HepG2 (cell line): Measurements from ENCODE around the gene BEST2. TPM values are rescaled to one million over a fixed set of nuclear protein-coding genes. Genes with fewer than 3 reads are reported as not detected.

Experiments
- KDM5B ChIP-seq: sonication (generic); formaldehyde crosslinking; IDR thresholded peaks from 2 replicates; pipeline ENCODE4 v1.4.0; 2020; ENCODE audit warnings: missing genetic modification reagents, mild to moderate bottlenecking, borderline replicate concordance
- KLF16 ChIP-seq, 2 experiments: sonication (generic) in 1 of 2; formaldehyde crosslinking in 1 of 2; IDR thresholded peaks; 2 replicates each; pipeline versions ENCODE4 v1.6.1 to v1.8.0; 2016 to 2023; ENCODE audit warnings: missing genetic modification reagents in 2 of 2, missing compliant biosample characterization in 1 of 2
- NFE2L2 ChIP-seq: fragments of 150-350 bp; IDR thresholded peaks from 2 replicates; pipeline ENCODE4 v1.6.1; 2014; ENCODE audit warnings: low read length
- NFYC ChIP-seq: IDR thresholded peaks from 2 replicates; pipeline ENCODE4 v1.6.1; 2016; ENCODE audit warnings: missing genetic modification reagents, missing compliant biosample characterization
- POLR2G ChIP-seq: fragments of 200-400 bp; formaldehyde crosslinking; IDR thresholded peaks from 2 replicates; pipeline ENCODE4 v1.6.1; 2018; ENCODE audit warnings: mild to moderate bottlenecking, low read depth, low read length, moderate library complexity
- SMARCE1 ChIP-seq: fragments of 450-650 bp; IDR thresholded peaks from 2 replicates; pipeline ENCODE4 v1.6.1; 2017; ENCODE audit warnings: borderline replicate concordance
- SOX5 ChIP-seq: IDR thresholded peaks from 2 replicates; pipeline ENCODE4 v1.6.1; 2016; ENCODE audit warnings: borderline replicate concordance
- THYN1 ChIP-seq: sonication (generic); formaldehyde crosslinking; IDR thresholded peaks from 2 replicates; pipeline ENCODE4 v1.8.1; 2023; ENCODE audit warnings: low read depth, mild to moderate bottlenecking, moderate library complexity, missing genetic modification reagents, borderline replicate concordance
- ZC3H13 ChIP-seq: sonication (generic); formaldehyde crosslinking; IDR thresholded peaks from 2 replicates; pipeline ENCODE4 v1.8.1; 2023; ENCODE audit warnings: mild to moderate bottlenecking, missing genetic modification reagents, moderate library complexity
- ZNF572 ChIP-seq: sonication (generic); formaldehyde crosslinking; IDR thresholded peaks from 2 replicates; pipeline ENCODE4 v1.5.1; 2020; ENCODE audit warnings: mild to moderate bottlenecking, missing genetic modification reagents
- polyA plus RNA-seq, 8 experiments: library from polyadenylated mRNA; depleted of rRNA in 3 of 8; stranded (reverse) in 7 of 8; unstranded in 1 of 8; fragments of >200 nt; fragmentation: Illumina TruSeq in 4 of 8; extraction: Trizol in 4 of 8; gene quantifications; 2 replicates each; pipeline versions ENCODE4 v1.2.1 to v1.2.3, GENCODE V29; 2011 to 2016; ENCODE audit warnings: low read depth in 4 of 8, missing spikeins in 1 of 8, mixed read lengths in 1 of 8; ENCODE audit not compliant: insufficient read depth in 1 of 8
- total RNA-seq, 5 experiments: library from RNA; depleted of rRNA; stranded (reverse); fragments of >200 nt; fragmentation: Illumina TruSeq; extraction: Trizol; gene quantifications; 2 replicates each; pipeline ENCODE4 v1.2.3, GENCODE V29; 2016; ENCODE audit warnings: low read depth in 1 of 5
- TF ChIP-seq, protein P1 (sequence below): sonication (generic); formaldehyde crosslinking; IDR thresholded peaks from one replicate; pipeline ENCODE4 v1.5.1; 2020; ENCODE audit warnings: mild to moderate bottlenecking, missing genetic modification reagents; ENCODE audit errors: not compliant biosample characterization
- TF ChIP-seq, protein P2 (sequence below): sonication (generic); formaldehyde crosslinking; IDR thresholded peaks from 2 replicates; pipeline ENCODE4 v1.5.1; 2020; ENCODE audit warnings: missing genetic modification reagents, mild to moderate bottlenecking, borderline replicate concordance
- TF ChIP-seq, protein P3 (sequence below): sonication (generic); formaldehyde crosslinking; IDR thresholded peaks from 2 replicates; pipeline ENCODE4 v1.8.1; 2023; ENCODE audit warnings: mild to moderate bottlenecking, inconsistent platforms, moderate library complexity, missing genetic modification reagents, borderline replicate concordance
- TF ChIP-seq, protein P4 (sequence below): sonication (generic); formaldehyde crosslinking; conservative IDR thresholded peaks from 2 replicates; pipeline ENCODE4 v1.4.0; 2020; ENCODE audit warnings: missing genetic modification reagents
- TF ChIP-seq, protein P5 (sequence below): IDR thresholded peaks from 2 replicates; pipeline ENCODE4 v1.6.1; 2016

The BEST2 gene
- total and polyA plus RNA-seq, 2 of the 13 experiments (the other 11 are each of a cell fraction or from before 2014, with no cell fraction given) = not detected

DNA sequence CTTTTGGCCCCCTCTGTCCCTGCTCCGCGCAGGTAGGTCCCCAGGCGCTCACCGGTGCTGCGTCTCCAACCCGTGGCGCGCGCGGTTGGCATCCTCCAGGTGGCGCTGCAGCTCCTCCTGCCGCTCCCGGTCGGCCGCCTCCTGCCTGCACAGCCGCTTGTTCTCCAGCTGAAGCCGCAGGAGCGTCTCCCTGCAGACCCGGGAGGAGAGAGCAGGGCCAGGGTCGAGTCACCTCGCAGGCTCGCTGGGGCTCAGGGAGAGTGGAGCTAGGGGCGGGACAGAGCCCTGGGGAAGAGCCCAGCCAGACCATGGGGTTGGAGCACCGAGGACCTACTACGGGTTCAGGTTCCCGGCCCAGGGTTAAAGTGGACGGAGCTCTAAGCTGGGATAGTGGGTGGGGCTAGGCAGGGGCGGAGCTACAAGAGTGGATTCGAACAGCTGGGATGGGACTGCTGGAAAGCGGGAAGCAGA, 14.5 kb downstream of the BEST2 start (continued):
- TF ChIP-seq, protein P1, sequence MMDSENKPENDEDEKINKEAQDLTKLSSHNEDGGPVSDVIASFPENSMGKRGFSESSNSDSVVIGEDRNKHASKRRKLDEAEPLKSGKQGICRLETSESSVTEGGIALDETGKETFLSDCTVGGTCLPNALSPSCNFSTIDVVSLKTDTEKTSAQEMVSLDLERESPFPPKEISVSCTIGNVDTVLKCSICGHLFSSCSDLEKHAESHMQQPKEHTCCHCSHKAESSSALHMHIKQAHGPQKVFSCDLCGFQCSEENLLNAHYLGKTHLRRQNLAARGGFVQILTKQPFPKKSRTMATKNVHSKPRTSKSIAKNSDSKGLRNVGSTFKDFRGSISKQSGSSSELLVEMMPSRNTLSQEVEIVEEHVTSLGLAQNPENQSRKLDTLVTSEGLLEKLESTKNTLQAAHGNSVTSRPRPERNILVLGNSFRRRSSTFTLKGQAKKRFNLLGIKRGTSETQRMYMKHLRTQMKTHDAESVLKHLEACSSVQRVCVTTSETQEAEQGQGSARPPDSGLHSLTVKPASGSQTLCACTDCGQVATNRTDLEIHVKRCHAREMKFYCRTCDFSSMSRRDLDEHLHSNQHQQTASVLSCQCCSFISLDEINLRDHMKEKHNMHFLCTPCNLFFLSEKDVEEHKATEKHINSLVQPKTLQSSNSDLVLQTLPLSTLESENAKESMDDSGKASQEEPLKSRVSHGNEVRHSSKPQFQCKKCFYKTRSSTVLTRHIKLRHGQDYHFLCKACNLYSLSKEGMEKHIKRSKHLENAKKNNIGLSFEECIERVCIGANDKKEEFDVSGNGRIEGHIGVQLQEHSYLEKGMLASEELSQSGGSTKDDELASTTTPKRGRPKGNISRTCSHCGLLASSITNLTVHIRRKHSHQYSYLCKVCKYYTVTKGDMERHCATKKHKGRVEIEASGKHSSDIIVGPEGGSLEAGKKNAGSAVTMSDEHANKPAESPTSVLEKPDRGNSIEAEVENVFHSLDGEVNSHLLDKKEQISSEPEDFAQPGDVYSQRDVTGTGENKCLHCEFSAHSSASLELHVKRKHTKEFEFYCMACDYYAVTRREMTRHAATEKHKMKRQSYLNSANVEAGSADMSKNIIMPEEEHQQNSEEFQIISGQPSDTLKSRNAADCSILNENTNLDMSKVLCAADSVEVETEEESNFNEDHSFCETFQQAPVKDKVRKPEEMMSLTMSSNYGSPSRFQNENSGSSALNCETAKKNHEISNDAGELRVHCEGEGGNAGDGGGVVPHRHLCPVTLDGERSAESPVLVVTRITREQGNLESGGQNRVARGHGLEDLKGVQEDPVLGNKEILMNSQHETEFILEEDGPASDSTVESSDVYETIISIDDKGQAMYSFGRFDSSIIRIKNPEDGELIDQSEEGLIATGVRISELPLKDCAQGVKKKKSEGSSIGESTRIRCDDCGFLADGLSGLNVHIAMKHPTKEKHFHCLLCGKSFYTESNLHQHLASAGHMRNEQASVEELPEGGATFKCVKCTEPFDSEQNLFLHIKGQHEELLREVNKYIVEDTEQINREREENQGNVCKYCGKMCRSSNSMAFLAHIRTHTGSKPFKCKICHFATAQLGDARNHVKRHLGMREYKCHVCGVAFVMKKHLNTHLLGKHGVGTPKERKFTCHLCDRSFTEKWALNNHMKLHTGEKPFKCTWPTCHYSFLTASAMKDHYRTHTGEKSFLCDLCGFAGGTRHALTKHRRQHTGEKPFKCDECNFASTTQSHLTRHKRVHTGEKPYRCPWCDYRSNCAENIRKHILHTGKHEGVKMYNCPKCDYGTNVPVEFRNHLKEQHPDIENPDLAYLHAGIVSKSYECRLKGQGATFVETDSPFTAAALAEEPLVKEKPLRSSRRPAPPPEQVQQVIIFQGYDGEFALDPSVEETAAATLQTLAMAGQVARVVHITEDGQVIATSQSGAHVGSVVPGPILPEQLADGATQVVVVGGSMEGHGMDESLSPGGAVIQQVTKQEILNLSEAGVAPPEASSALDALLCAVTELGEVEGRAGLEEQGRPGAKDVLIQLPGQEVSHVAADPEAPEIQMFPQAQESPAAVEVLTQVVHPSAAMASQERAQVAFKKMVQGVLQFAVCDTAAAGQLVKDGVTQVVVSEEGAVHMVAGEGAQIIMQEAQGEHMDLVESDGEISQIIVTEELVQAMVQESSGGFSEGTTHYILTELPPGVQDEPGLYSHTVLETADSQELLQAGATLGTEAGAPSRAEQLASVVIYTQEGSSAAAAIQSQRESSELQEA (CRISPR knock-in tag) = no peak
- TF ChIP-seq POLR2G (peak; percentile 45; the same call in 1 of the 2 replicates), NFYC (CRISPR knock-in tag) (peak; percentile 17; the same call in 1 of the 2 replicates), ZNF572 (no peak), KDM5B (CRISPR knock-in tag) (peak; percentile 63; the same call in 1 of the 2 replicates), ZC3H13 (CRISPR knock-in tag) (peak; percentile 80; the same call in 1 of the 2 replicates), SOX5 (0 out of 2 replicates have a peak, but pooled peaks have one; percentile 24), KLF16 (CRISPR knock-in tag; IDR thresholded peaks at IDR 0.05) (peak in 1 of 2 experiments; percentile 69; a peak in 1 of 4 replicates), SMARCE1 (no peak), NFE2L2 (no peak), THYN1 (CRISPR knock-in tag) (no peak)
- TF ChIP-seq, protein P2, sequence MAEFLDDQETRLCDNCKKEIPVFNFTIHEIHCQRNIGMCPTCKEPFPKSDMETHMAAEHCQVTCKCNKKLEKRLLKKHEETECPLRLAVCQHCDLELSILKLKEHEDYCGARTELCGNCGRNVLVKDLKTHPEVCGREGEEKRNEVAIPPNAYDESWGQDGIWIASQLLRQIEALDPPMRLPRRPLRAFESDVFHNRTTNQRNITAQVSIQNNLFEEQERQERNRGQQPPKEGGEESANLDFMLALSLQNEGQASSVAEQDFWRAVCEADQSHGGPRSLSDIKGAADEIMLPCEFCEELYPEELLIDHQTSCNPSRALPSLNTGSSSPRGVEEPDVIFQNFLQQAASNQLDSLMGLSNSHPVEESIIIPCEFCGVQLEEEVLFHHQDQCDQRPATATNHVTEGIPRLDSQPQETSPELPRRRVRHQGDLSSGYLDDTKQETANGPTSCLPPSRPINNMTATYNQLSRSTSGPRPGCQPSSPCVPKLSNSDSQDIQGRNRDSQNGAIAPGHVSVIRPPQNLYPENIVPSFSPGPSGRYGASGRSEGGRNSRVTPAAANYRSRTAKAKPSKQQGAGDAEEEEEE = no peak
- TF ChIP-seq, protein P3, sequence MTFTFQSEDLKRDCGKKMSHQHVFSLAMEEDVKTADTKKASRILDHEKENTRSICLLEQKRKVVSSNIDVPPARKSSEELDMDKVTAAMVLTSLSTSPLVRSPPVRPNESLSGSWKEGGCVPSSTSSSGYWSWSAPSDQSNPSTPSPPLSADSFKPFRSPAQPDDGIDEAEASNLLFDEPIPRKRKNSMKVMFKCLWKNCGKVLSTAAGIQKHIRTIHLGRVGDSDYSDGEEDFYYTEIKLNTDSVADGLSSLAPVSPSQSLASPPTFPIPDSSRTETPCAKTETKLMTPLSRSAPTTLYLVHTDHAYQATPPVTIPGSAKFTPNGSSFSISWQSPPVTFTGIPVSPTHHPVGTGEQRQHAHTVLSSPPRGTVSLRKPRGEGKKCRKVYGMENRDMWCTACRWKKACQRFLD (CRISPR knock-in tag) = no peak
- TF ChIP-seq, protein P4, sequence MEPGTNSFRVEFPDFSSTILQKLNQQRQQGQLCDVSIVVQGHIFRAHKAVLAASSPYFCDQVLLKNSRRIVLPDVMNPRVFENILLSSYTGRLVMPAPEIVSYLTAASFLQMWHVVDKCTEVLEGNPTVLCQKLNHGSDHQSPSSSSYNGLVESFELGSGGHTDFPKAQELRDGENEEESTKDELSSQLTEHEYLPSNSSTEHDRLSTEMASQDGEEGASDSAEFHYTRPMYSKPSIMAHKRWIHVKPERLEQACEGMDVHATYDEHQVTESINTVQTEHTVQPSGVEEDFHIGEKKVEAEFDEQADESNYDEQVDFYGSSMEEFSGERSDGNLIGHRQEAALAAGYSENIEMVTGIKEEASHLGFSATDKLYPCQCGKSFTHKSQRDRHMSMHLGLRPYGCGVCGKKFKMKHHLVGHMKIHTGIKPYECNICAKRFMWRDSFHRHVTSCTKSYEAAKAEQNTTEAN (CRISPR knock-in tag) = no peak
- TF ChIP-seq, protein P5, sequence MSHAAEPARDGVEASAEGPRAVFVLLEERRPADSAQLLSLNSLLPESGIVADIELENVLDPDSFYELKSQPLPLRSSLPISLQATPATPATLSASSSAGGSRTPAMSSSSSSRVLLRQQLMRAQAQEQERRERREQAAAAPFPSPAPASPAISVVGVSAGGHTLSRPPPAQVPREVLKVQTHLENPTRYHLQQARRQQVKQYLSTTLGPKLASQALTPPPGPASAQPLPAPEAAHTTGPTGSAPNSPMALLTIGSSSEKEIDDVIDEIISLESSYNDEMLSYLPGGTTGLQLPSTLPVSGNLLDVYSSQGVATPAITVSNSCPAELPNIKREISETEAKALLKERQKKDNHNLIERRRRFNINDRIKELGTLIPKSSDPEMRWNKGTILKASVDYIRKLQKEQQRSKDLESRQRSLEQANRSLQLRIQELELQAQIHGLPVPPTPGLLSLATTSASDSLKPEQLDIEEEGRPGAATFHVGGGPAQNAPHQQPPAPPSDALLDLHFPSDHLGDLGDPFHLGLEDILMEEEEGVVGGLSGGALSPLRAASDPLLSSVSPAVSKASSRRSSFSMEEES = 0 out of 2 replicates have a peak, but pooled peaks have one; percentile 29
